HG02981 (cell line): ENCODE data around the gene NRCAM.
"Not testable (repeated sequence)": the region's sequence is repeated elsewhere in the genome, so short reads cannot be mapped to it uniquely, and the experiment has no call there.

Source experiments
- ATAC-seq: cut with Tn5 transposase; IDR thresholded peaks from one replicate; pipeline ENCODE4 v1.9.1; 2021; ENCODE audit warnings: mild to moderate bottlenecking, moderate library complexity; ENCODE audit not compliant: unreplicated experiment

Gene NRCAM

GRCh38 chr7:108403597-108404217 lies 52.5 kb downstream of the NRCAM start:
- no peak for ATAC-seq

DNA sequence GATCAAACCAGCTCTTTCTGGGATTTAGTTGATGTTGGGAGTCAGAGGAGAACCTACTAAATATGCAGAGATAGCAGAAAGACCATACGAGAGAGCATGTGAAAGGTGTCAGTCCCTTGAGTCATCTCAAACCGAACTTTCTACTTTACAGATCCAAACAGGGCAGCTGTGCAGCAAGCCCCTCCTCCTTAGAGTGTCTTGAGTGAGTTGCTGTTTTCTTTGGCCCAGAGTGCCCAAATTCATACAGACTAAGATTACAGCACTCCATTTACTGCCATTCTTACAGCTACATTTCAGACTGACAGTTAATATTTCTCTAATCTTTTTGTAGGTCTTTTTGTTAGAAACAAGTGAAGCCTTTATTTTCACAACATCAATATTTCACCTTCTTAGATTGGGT lies 53.4 kb downstream of the NRCAM start:
- ATAC-seq, result no peak

DNA sequence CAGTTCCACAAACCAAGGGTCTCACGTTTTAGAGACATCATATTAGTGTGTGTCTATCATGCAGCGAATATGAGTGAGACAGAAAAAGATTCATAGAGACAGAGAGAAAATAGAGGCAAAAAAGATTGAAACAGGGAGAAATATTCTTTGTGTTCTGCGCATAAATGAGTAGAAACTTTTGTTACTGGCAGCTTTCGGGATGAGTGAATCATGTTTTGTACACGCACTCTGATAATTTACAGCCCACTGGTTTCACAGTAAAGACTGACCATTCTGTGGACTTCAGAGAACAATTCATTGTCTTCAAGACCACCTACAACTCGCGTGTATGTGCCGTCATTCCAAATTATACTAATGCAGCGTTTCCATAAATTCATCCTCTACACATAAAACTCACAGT lies 60.2 kb downstream of the NRCAM start:
- ATAC-seq, result no peak

DNA sequence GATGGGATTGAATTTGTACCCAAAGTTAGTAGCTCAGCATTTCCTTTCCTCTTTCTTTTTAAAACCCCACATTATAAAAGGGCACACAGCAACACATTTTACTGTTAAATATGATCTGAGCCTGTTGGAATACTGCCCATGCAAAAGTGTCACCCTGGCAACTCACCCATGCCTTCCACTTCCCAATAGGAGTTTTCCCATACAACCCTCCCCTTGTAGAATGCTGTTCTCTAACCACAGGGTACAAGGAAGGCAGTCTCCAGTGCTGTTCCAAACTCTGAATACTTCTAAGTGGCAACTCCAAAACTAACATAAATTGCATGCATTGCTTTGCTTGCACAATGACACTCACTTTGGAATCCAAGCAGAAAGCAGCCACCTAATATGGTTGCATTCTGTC lies 60.8 kb downstream of the NRCAM start:
- ATAC-seq, result no peak

DNA sequence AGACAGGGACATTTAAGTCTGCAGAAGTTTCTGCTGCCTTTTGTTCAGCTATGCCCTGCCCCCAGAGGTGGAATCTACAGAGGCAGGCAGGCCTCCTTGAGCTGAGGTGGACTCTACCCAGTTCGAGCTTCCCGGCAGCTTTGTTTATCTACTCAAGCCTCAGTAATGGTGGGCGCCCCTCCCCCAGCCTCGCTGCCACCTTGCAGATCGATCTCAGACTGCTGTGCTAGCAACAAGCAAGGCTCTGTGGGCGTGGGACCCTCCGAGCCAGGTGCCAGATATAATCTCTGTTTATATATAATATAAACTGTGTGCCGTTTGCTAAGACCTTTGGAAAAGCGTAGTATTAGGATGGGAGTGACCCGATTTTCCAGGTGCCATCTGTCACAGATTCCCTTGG lies 63.1 kb downstream of the NRCAM start:
- not testable (repeated sequence) for ATAC-seq

DNA sequence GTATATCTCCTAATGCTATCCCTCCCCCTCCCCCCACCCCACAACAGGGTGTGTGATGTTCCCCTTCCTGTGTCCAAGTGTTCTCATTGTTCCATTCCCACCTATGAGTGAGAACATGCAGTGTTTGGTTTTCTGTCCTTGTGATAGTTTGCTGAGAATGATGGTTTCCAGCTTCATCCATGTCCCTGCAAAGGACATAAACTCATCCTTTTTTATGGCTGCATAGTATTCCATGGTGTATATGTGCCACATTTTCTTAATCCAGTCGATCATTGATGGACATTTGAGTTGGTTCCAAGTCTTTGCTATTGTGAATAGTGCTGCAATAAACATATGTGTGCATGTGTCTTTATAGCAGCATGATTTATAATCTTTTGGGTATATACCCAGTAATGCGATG lies 68.5 kb downstream of the NRCAM start:
- not testable (repeated sequence) for ATAC-seq

DNA sequence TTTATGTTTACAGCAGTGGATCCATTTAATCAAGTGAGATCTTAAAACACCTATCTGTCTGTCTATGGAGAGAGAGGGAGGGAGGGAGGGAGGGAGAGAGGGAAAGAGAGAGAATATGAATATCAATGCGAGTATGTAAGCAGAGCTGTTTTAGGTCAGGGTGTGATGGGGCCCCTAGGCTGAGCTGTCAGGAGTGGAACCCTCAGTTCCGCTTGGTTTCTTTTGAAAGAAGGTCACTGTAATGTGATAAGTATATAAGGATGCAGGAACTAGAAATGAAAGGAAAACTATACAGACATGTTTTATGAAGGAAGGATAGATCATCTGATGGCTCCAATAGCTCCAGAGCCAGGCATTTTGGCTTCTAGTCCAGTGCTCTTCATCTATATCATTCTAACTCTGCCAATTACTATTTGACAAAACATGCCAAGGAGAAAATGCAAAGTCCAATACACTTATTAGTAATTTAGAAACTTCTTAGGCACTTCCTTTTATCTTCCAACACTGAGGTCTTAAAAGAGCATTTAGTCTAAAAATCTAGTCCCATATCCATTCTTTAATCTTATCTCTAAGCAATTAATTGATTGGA lies 70.3 kb downstream of the NRCAM start:
- ATAC-seq, result no peak

DNA sequence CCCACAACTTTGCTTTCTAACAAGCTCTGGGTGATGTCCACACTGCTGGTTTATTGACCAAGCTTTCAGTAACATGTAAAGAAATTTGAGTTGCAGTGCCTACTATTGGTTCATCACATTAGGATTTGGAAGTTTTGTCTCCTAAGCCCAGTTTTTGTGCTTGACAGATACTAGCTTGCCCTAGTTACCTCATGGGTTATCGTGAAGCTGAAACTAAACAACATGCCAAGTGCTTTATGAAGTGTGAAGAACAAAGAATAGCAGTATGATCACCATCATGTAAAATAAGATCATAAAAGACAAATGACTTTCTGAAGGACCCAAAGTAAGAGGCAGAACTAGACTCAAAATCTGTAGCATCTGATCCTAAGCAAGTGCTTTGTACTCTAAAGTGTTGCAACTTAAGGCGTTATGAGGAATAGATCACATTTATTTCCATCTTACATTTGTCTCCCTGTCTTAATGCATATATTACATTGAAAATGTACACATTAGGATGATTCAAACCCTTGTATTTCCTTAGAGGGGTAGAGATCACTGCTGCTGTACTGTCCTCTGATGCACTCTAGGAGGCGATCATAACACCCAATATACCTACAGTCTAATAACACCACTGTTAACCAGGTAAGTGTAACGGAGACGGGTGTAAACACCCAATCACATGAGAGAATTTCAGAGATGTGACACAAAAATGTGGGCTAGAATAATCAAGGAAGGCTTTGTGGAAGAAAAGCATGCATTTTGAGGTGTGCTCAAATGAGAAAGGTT lies 71.3 kb downstream of the NRCAM start:
- peak; percentile 63 for ATAC-seq

DNA sequence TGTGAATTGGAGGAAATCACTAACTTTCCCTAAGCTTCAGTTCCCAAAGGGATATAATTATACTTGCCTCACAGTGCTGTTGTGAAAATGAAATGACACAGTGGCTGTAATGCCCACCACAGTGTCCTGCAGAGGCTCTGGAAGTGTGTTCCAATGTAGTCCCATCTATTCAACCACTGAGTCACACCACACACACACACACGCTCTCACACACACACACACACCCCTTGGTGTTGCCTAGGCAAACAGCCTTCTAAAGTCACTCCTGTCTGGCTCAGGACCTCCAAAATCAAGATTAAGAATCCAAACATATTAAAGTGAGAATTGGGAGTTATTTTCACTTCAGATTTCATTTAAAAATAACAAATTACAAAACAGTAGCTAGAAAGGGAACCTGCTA lies 73.3 kb downstream of the NRCAM start:
- no peak for ATAC-seq

- ATAC-seq, result no peak
Observed at GRCh38 chr7:108380517-108380916, 75.7 kb downstream of the NRCAM start.

GRCh38 chr7:108376206-108376605 lies 80.0 kb downstream of the NRCAM start:
- no peak for ATAC-seq

DNA sequence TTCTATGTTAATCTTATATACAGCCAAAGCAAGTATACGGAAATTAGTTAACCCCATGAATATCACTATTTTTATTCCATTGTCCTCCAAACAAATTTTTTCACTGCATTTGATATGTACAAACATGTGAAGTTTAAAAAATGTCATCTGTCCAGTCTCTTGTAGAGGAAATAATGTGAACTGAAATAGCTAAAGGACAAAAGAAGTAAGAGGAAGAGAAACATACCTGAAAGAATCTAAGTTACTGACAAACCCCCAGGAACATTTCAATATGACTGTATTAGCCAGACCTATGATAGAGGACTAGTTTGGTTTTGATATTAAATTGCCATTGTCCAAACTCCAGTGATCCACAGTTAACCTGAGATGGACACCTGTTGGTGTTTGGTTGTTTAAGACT lies 80.6 kb downstream of the NRCAM start:
- ATAC-seq, result no peak

GRCh38 chr7:108374899-108375298 lies 81.3 kb downstream of the NRCAM start:
- no peak for ATAC-seq

DNA sequence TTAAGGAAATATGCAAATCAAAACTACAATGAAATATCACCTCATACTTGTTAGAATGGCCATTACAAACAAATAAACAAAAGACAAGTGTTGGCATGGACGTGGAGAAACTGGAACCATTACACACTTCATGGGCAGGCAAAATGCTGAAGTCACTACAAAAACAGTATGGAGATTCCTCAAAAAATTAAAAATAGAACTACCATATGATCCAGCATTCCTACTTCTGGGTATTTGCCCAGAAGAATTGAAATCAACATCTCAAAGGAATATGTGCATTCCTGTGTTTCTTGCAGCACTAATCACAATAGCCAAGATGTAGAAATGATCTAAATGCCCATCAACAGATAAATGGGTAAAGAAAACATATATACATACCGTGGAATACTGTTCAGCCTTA lies 83.6 kb downstream of the NRCAM start:
- no peak for ATAC-seq

GRCh38 chr7:108370616-108371015 lies 85.6 kb downstream of the NRCAM start:
- ATAC-seq, result no peak

- no peak for ATAC-seq
Observed at GRCh38 chr7:108368466-108368865, 87.8 kb downstream of the NRCAM start.

- ATAC-seq, result no peak
Observed at GRCh38 chr7:108367946-108368345, 88.3 kb downstream of the NRCAM start.

- ATAC-seq, result no peak
Observed at GRCh38 chr7:108367314-108367713, 88.9 kb downstream of the NRCAM start.

DNA sequence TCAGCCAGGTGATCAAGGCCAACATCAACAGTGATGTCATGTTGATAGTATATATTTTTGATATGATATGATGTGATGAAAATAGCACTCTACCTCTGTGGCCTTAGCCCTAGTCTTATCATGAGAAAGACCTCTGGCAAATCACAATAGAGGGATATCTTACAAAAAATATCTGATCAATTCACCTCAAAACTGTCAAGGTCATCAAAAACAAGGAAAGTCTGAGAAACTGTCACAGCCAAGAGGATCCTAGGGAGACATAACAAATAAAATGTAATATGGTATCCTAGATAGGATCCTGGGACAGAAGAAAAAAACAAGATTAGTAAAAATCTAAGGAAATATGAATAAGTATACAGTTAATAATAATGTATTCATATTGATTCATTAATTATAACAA lies 92.6 kb downstream of the NRCAM start:
- no peak for ATAC-seq

DNA sequence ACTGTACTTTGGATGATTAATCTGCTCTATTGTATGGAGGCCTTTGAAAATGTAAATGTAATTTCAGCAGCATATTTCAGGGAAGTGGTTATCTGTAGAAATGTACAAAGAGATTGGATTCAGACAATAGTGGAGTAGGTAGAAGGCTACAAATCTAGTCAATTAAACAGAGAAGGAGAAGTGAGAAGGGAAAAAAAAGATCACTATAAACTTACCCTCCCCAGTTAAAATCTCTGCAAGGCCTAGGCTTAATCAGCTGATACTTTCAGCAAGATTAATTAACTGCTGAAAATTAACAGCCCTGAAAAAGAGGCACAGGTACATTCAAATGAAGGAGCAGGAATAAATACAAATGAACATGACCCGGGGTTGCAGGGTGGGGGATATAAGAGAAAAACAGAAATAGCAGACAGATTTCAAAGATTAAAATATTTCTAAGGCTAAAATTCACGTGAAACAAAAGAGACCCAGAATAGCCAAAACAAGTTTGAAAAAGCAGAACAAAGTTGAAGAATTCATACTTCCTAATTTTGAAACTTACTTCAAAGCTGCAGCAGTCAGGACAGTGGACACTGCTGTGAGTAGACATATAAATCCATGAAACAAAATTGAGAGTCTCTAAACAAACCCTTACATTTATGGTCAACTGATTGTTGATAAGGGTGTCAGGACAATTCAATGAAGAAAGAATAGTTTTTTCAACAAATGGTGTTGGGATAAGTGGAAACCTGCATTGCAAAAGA lies 96.0 kb downstream of the NRCAM start:
- ATAC-seq, result no peak

- no peak for ATAC-seq
Observed at GRCh38 chr7:108358553-108358952, 97.7 kb downstream of the NRCAM start.

GRCh38 chr7:108351729-108352131 lies 104.5 kb downstream of the NRCAM start:
- ATAC-seq, result no peak
